Liver (tissue), 9 donors: Measurements from ENCODE around the gene ERC2. TPM values are rescaled to one million over a fixed set of nuclear protein-coding genes. Genes with fewer than 3 reads are reported as not detected.

Experiments used
- DNase-seq: peaks from one replicate; pipeline ENCODE4 v3.0.0-alpha.2; 2017; ENCODE audit warnings: low spot score
- H3K27ac ChIP-seq, 2 donors: one replicate each; pipeline ENCODE4 v1.7.0; 2013; ENCODE audit warnings: inconsistent platforms in 2 of 2, low read length in 2 of 2, control low read depth in 1 of 2, low read depth in 1 of 2, mild to moderate bottlenecking in 1 of 2
- H3K27me3 ChIP-seq, 4 donors: one replicate each; pipeline versions ENCODE4 v1.6.1 to v1.7.0; 2013; ENCODE audit warnings: low read length in 3 of 4, inconsistent platforms in 1 of 4, mild to moderate bottlenecking in 1 of 4, moderate library complexity in 1 of 4; ENCODE audit not compliant: control insufficient read depth in 4 of 4, insufficient read depth in 4 of 4
- H3K36me3 ChIP-seq, 4 donors: one replicate each; pipeline versions ENCODE4 v1.6.1 to v1.7.0; 2013; ENCODE audit warnings: low read length in 3 of 4, mild to moderate bottlenecking in 3 of 4, low read depth in 1 of 4, moderate library complexity in 1 of 4; ENCODE audit not compliant: control insufficient read depth in 4 of 4, insufficient read depth in 3 of 4
- H3K4me1 ChIP-seq, 4 donors: one replicate each; pipeline versions ENCODE4 v1.6.1 to v1.7.0; 2013; ENCODE audit warnings: low read length in 3 of 4, mild to moderate bottlenecking in 3 of 4, moderate library complexity in 1 of 4; ENCODE audit not compliant: control insufficient read depth in 4 of 4, insufficient read depth in 4 of 4
- H3K4me3 ChIP-seq, 3 donors: one replicate each; pipeline versions ENCODE4 v1.6.1 to v1.7.0; 2013; ENCODE audit warnings: low read length in 3 of 3, control low read depth in 1 of 3, low read depth in 1 of 3, mild to moderate bottlenecking in 1 of 3
- H3K9ac ChIP-seq, 2 donors: one replicate each; pipeline ENCODE4 v1.7.0; 2013; ENCODE audit warnings: low read length in 2 of 2, mild to moderate bottlenecking in 2 of 2, moderate library complexity in 2 of 2, control low read depth in 1 of 2, low read depth in 1 of 2
- H3K9me3 ChIP-seq, 4 donors: one replicate each; pipeline versions ENCODE4 v1.6.1 to v1.7.0; 2013; ENCODE audit warnings: low read length in 3 of 4; ENCODE audit not compliant: control insufficient read depth in 4 of 4
- EGR1 ChIP-seq, 2 donors: IDR thresholded peaks; 2 replicates each; pipeline ENCODE4 v1.6.1; 2016 to 2018; ENCODE audit warnings: antibody characterized with exemption in 2 of 2, low read depth in 2 of 2
- FOXA1 ChIP-seq: IDR thresholded peaks from 2 replicates; pipeline ENCODE4 v1.6.1; 2016; ENCODE audit warnings: antibody characterized with exemption
- FOXA2 ChIP-seq: IDR thresholded peaks from 2 replicates; pipeline ENCODE4 v1.6.1; 2016; ENCODE audit warnings: antibody characterized with exemption
- GABPA ChIP-seq, 2 donors: IDR thresholded peaks in 1 of 2; conservative IDR thresholded peaks in 1 of 2; 2 replicates each; pipeline ENCODE4 v1.6.1; 2016; ENCODE audit warnings: antibody characterized with exemption in 2 of 2, mild to moderate bottlenecking in 1 of 2, moderate library complexity in 1 of 2
- HNF4A ChIP-seq, 2 donors: conservative IDR thresholded peaks; 2 replicates each; pipeline ENCODE4 v1.6.1; 2016; ENCODE audit warnings: antibody characterized with exemption in 2 of 2, mild to moderate bottlenecking in 2 of 2
- HNF4G ChIP-seq: IDR thresholded peaks from 2 replicates; pipeline ENCODE4 v1.6.1; 2016; ENCODE audit warnings: antibody characterized with exemption
- JUND ChIP-seq, 2 donors: IDR thresholded peaks; 2 replicates each; pipeline ENCODE4 v1.6.1; 2016; ENCODE audit warnings: antibody characterized with exemption in 2 of 2
- NR2F2 ChIP-seq: IDR thresholded peaks from 2 replicates; pipeline ENCODE4 v1.6.1; 2016; ENCODE audit warnings: antibody characterized with exemption
- RAD21 ChIP-seq, 2 donors: IDR thresholded peaks; 2 replicates each; pipeline ENCODE4 v1.6.1; 2016; ENCODE audit warnings: antibody characterized with exemption in 2 of 2, mild to moderate bottlenecking in 2 of 2
- RXRA ChIP-seq, 2 donors: IDR thresholded peaks; 2 replicates each; pipeline ENCODE4 v1.6.1; 2017 to 2018; ENCODE audit warnings: antibody characterized with exemption in 2 of 2, mild to moderate bottlenecking in 1 of 2
- SP1 ChIP-seq: IDR thresholded peaks from 2 replicates; pipeline ENCODE4 v1.6.1; 2018; ENCODE audit warnings: antibody characterized with exemption, mild to moderate bottlenecking
- TAF1 ChIP-seq: conservative IDR thresholded peaks from 2 replicates; pipeline ENCODE4 v1.6.1; 2016; ENCODE audit warnings: antibody characterized with exemption, mild to moderate bottlenecking
- YY1 ChIP-seq: IDR thresholded peaks from 2 replicates; pipeline ENCODE4 v1.6.1; 2016; ENCODE audit warnings: antibody characterized with exemption, mild to moderate bottlenecking
- WGBS: extraction: QIAGEN DNeasy Blood & Tissue Kit; methylation state at CpG from one replicate; pipeline ENCODE4 v1.1.7; 2013; 5-methylcytosine and 5-hydroxymethylcytosine counted together
- polyA plus RNA-seq, 2 donors: library from polyadenylated mRNA; stranded (reverse) in 1 of 2; unstranded in 1 of 2; fragments of 200-250 nt in 1 of 2; fragments of >200 nt in 1 of 2; fragmentation: Nextera tagmentation in 1 of 2; extraction: Ambion mirVana in 1 of 2; gene quantifications; one replicate each; pipeline versions ENCODE4 v1.2.1 to v1.2.3, GENCODE V29; 2013 to 2015
- total RNA-seq, 2 donors: library from RNA; depleted of rRNA; stranded (reverse); fragments of >200 nt; gene quantifications; one replicate each; pipeline ENCODE4 v1.2.3, GENCODE V29; 2014
- TF ChIP-seq, protein P1 (sequence below): IDR thresholded peaks from 2 replicates; pipeline ENCODE4 v1.6.1; 2016; ENCODE audit warnings: antibody characterized with exemption, mild to moderate bottlenecking
- TF ChIP-seq, protein P2 (sequence below): IDR thresholded peaks from 2 replicates; pipeline ENCODE4 v1.6.1; 2016; ENCODE audit warnings: antibody characterized with exemption
- TF ChIP-seq, protein P3 (sequence below): IDR thresholded peaks from 2 replicates; pipeline ENCODE4 v1.6.1; 2016; ENCODE audit warnings: antibody characterized with exemption
- TF ChIP-seq, protein P4 (sequence below): IDR thresholded peaks from 2 replicates; pipeline ENCODE4 v1.6.1; 2016; ENCODE audit warnings: antibody characterized with exemption
- TF ChIP-seq, protein P5 (sequence below): fragments of 150-350 bp; IDR thresholded peaks from 2 replicates; pipeline ENCODE4 v1.5.1; 2017; ENCODE audit warnings: improper control_type of control experiment, low read depth, low read length; ENCODE audit not compliant: missing input control
- donor health status: healthy.
- donor health status: healthy.
- donor health status: healthy.
- donor health status: healthy.
- donor health status: healthy.

Gene ERC2
- total and polyA plus RNA-seq, 4 donors = 0.14 to 0.25 TPM; not detected in 2

DNA sequence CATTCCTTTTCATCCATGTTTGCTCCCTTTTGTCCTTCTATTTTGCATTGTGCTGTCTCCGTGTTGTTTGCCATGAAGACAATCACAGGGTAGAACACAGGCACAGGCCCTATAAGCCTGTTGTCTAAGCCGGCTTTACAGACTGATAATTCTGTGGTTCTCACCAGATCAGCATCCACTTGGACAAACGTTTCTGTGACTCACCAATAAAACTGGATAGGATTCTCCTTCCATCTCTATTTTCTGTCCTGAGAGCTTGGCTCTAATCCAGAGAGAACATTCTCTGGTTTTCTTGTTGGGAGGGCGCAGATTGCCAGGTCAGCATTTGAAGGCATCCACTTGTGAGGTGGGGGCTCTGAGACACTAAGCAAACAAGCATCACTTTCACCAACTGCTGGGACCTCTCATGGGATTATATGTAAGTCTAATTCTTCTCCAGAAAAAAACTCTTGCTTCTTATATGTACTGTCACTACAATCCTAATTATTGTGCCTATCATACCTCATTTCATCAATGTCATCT lies 101.6 kb downstream of the ERC2 start:
- no peak for DNase-seq
- no peak overlapping the region for H3K9ac ChIP-seq
- H3K4me3 ChIP-seq = no peak overlapping the region
- no peaks in the 10 kb centered on the region for H3K9me3 ChIP-seq
- H3K36me3 ChIP-seq = no peaks in the 10 kb centered on the region
- WGBS = 72% methylated on average over 4 of the region's 4 CpGs
- peaks cover 3 to 38% (median 23%) of the 10 kb centered on the region in 4 donors for H3K4me1 ChIP-seq
- peak overlapping the region; percentile 29 to 45 for H3K27ac ChIP-seq
- TF ChIP-seq TAF1 (no peak), SP1 (no peak), GABPA (IDR thresholded peaks at IDR 0.05 in 1 of 2, conservative IDR thresholded peaks at IDR 0.05 in 1 of 2) (no peak), HNF4A (conservative IDR thresholded peaks at IDR 0.05) (no peak), NR2F2 (no peak), RAD21 (IDR thresholded peaks at IDR 0.05) (no peak), EGR1 (IDR thresholded peaks at IDR 0.05; ENCODE audit: low read depth in 2 of 2) (no peak), HNF4G (no peak), RXRA (IDR thresholded peaks at IDR 0.05) (no peak), JUND (IDR thresholded peaks at IDR 0.05) (no peak), FOXA2 (no peak), FOXA1 (no peak)
- TF ChIP-seq, protein P1, sequence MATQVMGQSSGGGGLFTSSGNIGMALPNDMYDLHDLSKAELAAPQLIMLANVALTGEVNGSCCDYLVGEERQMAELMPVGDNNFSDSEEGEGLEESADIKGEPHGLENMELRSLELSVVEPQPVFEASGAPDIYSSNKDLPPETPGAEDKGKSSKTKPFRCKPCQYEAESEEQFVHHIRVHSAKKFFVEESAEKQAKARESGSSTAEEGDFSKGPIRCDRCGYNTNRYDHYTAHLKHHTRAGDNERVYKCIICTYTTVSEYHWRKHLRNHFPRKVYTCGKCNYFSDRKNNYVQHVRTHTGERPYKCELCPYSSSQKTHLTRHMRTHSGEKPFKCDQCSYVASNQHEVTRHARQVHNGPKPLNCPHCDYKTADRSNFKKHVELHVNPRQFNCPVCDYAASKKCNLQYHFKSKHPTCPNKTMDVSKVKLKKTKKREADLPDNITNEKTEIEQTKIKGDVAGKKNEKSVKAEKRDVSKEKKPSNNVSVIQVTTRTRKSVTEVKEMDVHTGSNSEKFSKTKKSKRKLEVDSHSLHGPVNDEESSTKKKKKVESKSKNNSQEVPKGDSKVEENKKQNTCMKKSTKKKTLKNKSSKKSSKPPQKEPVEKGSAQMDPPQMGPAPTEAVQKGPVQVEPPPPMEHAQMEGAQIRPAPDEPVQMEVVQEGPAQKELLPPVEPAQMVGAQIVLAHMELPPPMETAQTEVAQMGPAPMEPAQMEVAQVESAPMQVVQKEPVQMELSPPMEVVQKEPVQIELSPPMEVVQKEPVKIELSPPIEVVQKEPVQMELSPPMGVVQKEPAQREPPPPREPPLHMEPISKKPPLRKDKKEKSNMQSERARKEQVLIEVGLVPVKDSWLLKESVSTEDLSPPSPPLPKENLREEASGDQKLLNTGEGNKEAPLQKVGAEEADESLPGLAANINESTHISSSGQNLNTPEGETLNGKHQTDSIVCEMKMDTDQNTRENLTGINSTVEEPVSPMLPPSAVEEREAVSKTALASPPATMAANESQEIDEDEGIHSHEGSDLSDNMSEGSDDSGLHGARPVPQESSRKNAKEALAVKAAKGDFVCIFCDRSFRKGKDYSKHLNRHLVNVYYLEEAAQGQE = no peak
- TF ChIP-seq, protein P2, sequence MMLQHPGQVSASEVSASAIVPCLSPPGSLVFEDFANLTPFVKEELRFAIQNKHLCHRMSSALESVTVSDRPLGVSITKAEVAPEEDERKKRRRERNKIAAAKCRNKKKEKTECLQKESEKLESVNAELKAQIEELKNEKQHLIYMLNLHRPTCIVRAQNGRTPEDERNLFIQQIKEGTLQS = no peak
- TF ChIP-seq, protein P3, sequence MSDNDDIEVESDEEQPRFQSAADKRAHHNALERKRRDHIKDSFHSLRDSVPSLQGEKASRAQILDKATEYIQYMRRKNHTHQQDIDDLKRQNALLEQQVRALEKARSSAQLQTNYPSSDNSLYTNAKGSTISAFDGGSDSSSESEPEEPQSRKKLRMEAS = no peak
- H3K27me3 ChIP-seq = no peaks in the 10 kb centered on the region

DNA sequence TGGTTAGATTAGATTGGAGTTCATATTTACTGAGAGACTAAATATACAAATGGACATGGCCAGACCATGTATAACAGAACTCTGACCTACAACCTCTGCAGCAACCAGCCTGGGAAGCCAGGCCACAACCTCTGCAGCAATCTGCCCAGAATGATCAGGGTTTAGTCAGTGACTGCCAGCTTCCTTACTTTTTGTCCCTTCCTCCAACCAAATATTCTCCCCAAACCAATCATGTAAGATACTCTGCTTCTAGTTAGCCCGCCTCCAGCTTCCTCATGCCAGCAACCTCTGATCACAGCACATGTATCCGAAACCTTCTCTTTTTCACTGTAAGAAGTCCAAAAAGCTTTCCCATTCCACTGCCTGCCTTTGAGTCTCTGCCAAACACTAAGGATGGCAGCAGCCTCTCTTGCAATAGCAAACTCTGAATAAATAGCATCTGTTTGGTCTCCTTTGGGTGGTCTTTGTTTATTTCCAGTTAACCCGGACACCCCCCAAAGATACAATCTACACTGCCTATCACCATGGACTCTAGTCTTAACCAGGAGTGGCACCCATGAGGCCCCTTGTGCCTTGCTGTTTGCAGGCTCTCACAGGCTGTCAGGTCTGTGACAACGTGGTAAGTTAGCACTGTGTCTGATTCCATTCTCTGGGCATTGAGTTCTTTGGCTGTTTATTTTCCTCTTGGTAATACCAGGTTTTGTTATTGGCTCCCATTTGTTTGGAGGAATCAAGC lies 102.2 kb downstream of the ERC2 start:
- no peaks in the 10 kb centered on the region for H3K36me3 ChIP-seq
- no peak for DNase-seq
- no peak overlapping the region for H3K4me3 ChIP-seq
- H3K27me3 ChIP-seq = no peaks in the 10 kb centered on the region
- H3K9ac ChIP-seq = no peak overlapping the region
- peak overlapping the region; percentile 29 to 45 for H3K27ac ChIP-seq
- WGBS = 22% methylated on average over 4 of the region's 4 CpGs
- H3K9me3 ChIP-seq = no peaks in the 10 kb centered on the region
- H3K4me1 ChIP-seq = peaks cover 3 to 38% (median 23%) of the 10 kb centered on the region in 4 donors
- TF ChIP-seq NR2F2 = peak; percentile 59
- no peak for TF ChIP-seq HNF4G
- TF ChIP-seq, protein P3 = peak; percentile 85
- peak; percentile 50 for TF ChIP-seq FOXA1
- peak; percentile 32 to 92 for TF ChIP-seq RXRA (IDR thresholded peaks at IDR 0.05)
- TF ChIP-seq EGR1 (IDR thresholded peaks at IDR 0.05; ENCODE audit: low read depth in 2 of 2) = no peak
- TF ChIP-seq GABPA (IDR thresholded peaks at IDR 0.05 in 1 of 2, conservative IDR thresholded peaks at IDR 0.05 in 1 of 2) = peak in 1 of 2 donors; percentile 18
- peak in 1 of 2 donors; percentile 46 for TF ChIP-seq RAD21 (IDR thresholded peaks at IDR 0.05)
- peak; percentile 70 for TF ChIP-seq SP1
- TF ChIP-seq, protein P4, sequence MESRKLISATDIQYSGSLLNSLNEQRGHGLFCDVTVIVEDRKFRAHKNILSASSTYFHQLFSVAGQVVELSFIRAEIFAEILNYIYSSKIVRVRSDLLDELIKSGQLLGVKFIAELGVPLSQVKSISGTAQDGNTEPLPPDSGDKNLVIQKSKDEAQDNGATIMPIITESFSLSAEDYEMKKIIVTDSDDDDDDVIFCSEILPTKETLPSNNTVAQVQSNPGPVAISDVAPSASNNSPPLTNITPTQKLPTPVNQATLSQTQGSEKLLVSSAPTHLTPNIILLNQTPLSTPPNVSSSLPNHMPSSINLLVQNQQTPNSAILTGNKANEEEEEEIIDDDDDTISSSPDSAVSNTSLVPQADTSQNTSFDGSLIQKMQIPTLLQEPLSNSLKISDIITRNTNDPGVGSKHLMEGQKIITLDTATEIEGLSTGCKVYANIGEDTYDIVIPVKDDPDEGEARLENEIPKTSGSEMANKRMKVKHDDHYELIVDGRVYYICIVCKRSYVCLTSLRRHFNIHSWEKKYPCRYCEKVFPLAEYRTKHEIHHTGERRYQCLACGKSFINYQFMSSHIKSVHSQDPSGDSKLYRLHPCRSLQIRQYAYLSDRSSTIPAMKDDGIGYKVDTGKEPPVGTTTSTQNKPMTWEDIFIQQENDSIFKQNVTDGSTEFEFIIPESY = peak; percentile 64
- TF ChIP-seq, protein P5, sequence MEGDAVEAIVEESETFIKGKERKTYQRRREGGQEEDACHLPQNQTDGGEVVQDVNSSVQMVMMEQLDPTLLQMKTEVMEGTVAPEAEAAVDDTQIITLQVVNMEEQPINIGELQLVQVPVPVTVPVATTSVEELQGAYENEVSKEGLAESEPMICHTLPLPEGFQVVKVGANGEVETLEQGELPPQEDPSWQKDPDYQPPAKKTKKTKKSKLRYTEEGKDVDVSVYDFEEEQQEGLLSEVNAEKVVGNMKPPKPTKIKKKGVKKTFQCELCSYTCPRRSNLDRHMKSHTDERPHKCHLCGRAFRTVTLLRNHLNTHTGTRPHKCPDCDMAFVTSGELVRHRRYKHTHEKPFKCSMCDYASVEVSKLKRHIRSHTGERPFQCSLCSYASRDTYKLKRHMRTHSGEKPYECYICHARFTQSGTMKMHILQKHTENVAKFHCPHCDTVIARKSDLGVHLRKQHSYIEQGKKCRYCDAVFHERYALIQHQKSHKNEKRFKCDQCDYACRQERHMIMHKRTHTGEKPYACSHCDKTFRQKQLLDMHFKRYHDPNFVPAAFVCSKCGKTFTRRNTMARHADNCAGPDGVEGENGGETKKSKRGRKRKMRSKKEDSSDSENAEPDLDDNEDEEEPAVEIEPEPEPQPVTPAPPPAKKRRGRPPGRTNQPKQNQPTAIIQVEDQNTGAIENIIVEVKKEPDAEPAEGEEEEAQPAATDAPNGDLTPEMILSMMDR = no peak
- TF ChIP-seq HNF4A (conservative IDR thresholded peaks at IDR 0.05) = peak; percentile 66 to 92
- TF ChIP-seq YY1 = peak; percentile 76
- peak; percentile 77 for TF ChIP-seq FOXA2
- TF ChIP-seq TAF1 = no peak
- TF ChIP-seq, protein P1 = peak; percentile 88
- peak; percentile 17 to 82 for TF ChIP-seq JUND (IDR thresholded peaks at IDR 0.05)
